Measurements from ENCODE around the gene FABP7.

FABP7 gene

GRCh38 chr6:122799140-122799745, 19.7 kb downstream of the FABP7 start:
- no peak for DNase-seq

GRCh38 chr6:122799916-122800686, 20.6 kb downstream of the FABP7 start:
- DNase-seq, result no peak

GRCh38 chr6:122800906-122801305, 21.4 kb downstream of the FABP7 start:
- DNase-seq, result no peak

GRCh38 chr6:122801397-122801796, 21.9 kb downstream of the FABP7 start:
- DNase-seq, result no peak

- DNase-seq, result no peak
Observed at GRCh38 chr6:122803171-122803661, 23.7 kb downstream of the FABP7 start.

- DNase-seq, result no peak
Observed at GRCh38 chr6:122804962-122805485, 25.5 kb downstream of the FABP7 start.

GRCh38 chr6:122806291-122806690, 26.8 kb downstream of the FABP7 start:
- DNase-seq, result no peak

- no peak for DNase-seq
Observed at GRCh38 chr6:122808121-122808885, 28.8 kb downstream of the FABP7 start.

GRCh38 chr6:122809001-122809400, 29.5 kb downstream of the FABP7 start:
- no peak for DNase-seq

GRCh38 chr6:122809691-122810090, 30.2 kb downstream of the FABP7 start:
- no peak for DNase-seq

GRCh38 chr6:122810189-122810588, 30.7 kb downstream of the FABP7 start:
- DNase-seq, result no peak

- no peak for DNase-seq
Observed at GRCh38 chr6:122817358-122817757, 37.8 kb downstream of the FABP7 start.

GRCh38 chr6:122817766-122818165, 38.2 kb downstream of the FABP7 start:
- DNase-seq, result peak; percentile 19

- DNase-seq, result no peak
Observed at GRCh38 chr6:122818866-122819265, 39.4 kb downstream of the FABP7 start.

- no peak for DNase-seq
Observed at GRCh38 chr6:122821095-122821494, 41.6 kb downstream of the FABP7 start.

- no peak for DNase-seq
Observed at GRCh38 chr6:122825163-122825562, 45.6 kb downstream of the FABP7 start.

- no peak for DNase-seq
Observed at GRCh38 chr6:122829456-122829855, 49.9 kb downstream of the FABP7 start.

GRCh38 chr6:122831511-122831910, 52.0 kb downstream of the FABP7 start:
- DNase-seq, result no peak

- DNase-seq, result no peak
Observed at GRCh38 chr6:122832459-122832858, 52.9 kb downstream of the FABP7 start.

GRCh38 chr6:122833021-122833491, 53.5 kb downstream of the FABP7 start:
- peak; percentile 48 for DNase-seq

Measured in DMS53 (cell line).